Breast epithelium (tissue), 3 donors: ENCODE results near the gene ROBO2.

Experiments used
- POLR2A ChIP-seq: fragments of 450-650 bp; IDR thresholded peaks from one replicate; pipeline ENCODE4 v1.6.1; 2016; ENCODE audit warnings: antibody characterized with exemption, mild to moderate bottlenecking, moderate library complexity
- POLR2AphosphoS5 ChIP-seq, 3 donors: sonication (generic); formaldehyde crosslinking; IDR thresholded peaks; one replicate each; pipeline ENCODE4 v1.6.1; 2017; ENCODE audit warnings: antibody characterized with exemption in 3 of 3
- TF ChIP-seq, protein P1 (sequence below), 3 donors: fragments of 450-650 bp; IDR thresholded peaks; one replicate each; pipeline ENCODE4 v1.5.1; 2016 to 2017; ENCODE audit warnings: antibody characterized with exemption in 3 of 3, mild to moderate bottlenecking in 3 of 3, moderate library complexity in 3 of 3

DNA sequence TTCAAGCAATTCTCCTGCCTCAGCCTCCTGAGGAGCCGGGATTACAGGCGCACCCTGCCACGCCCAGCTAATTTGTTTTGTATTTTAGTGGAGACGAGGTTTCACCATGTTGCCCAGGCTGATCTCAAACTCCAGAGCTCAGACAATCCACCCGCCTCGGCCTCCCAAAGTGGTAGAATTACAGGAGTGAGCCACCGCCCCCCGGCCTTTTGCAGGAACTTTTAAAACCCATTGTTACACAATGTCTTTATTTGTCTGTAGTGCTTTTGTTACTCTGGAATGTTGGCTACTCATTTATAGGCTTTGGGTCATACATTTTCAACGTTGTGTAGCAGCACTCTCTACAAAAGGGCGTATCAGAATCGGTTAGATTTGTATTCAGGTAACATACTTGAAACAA lies 499.1 kb downstream of the ROBO2 start:
- TF ChIP-seq, protein P1, sequence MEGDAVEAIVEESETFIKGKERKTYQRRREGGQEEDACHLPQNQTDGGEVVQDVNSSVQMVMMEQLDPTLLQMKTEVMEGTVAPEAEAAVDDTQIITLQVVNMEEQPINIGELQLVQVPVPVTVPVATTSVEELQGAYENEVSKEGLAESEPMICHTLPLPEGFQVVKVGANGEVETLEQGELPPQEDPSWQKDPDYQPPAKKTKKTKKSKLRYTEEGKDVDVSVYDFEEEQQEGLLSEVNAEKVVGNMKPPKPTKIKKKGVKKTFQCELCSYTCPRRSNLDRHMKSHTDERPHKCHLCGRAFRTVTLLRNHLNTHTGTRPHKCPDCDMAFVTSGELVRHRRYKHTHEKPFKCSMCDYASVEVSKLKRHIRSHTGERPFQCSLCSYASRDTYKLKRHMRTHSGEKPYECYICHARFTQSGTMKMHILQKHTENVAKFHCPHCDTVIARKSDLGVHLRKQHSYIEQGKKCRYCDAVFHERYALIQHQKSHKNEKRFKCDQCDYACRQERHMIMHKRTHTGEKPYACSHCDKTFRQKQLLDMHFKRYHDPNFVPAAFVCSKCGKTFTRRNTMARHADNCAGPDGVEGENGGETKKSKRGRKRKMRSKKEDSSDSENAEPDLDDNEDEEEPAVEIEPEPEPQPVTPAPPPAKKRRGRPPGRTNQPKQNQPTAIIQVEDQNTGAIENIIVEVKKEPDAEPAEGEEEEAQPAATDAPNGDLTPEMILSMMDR (IDR thresholded peaks at IDR 0.05) = no peak
- TF ChIP-seq POLR2AphosphoS5 (IDR thresholded peaks at IDR 0.05) (no peak), POLR2A (no peak)
